ENCODE results near the gene TOR1AIP2.

The TOR1AIP2 gene

DNA sequence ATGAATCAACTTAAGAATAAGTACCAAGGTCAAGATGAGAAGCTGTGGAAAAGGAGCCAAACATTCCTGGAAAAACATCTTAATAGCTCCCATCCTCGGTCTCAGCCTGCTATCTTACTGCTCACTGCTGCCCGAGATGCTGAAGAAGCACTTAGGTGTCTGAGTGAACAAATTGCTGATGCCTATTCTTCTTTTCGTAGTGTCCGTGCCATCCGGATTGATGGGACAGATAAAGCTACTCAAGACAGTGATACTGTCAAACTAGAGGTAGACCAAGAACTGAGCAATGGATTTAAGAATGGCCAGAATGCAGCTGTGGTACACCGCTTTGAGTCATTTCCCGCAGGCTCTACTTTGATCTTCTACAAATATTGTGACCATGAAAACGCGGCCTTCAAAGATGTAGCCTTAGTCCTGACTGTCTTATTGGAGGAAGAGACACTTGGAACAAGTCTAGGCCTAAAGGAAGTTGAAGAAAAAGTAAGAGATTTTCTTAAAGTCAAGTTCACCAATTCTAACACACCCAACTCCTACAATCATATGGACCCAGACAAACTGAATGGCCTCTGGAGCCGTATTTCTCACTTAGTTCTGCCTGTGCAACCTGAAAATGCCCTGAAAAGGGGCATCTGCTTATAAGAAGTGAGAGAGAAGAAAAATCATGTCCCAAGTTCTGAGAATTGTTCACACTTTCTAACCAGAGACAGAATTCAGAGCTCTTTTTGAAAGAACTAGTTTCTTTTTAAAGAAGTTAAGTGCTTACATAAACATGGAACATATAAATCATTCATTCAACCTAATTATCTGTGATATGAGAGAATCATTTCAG is 40.2 kb upstream of the TOR1AIP2 start:
- Histone ChIP-seq H3K27ac (ENCODE audit: poor library complexity, severe bottlenecking) (no peak overlapping the region), H3K9me3 (ENCODE audit: severe bottlenecking) (no peaks in the 10 kb centered on the region), H3K4me1 (ENCODE audit: insufficient read depth, poor library complexity, severe bottlenecking) (no peaks in the 10 kb centered on the region), H3K36me3 (ENCODE audit: low read depth) (peaks cover 63% of the 10 kb centered on the region), H3K27me3 (ENCODE audit: insufficient read depth, poor library complexity, severe bottlenecking) (no peaks in the 10 kb centered on the region), H3K4me3 (ENCODE audit: severe bottlenecking) (no peak overlapping the region)
- ATAC-seq (ENCODE audit: low read depth) (no peak), DNase-seq (ENCODE audit: low spot score) (no peak)
- TF ChIP-seq, protein P1, sequence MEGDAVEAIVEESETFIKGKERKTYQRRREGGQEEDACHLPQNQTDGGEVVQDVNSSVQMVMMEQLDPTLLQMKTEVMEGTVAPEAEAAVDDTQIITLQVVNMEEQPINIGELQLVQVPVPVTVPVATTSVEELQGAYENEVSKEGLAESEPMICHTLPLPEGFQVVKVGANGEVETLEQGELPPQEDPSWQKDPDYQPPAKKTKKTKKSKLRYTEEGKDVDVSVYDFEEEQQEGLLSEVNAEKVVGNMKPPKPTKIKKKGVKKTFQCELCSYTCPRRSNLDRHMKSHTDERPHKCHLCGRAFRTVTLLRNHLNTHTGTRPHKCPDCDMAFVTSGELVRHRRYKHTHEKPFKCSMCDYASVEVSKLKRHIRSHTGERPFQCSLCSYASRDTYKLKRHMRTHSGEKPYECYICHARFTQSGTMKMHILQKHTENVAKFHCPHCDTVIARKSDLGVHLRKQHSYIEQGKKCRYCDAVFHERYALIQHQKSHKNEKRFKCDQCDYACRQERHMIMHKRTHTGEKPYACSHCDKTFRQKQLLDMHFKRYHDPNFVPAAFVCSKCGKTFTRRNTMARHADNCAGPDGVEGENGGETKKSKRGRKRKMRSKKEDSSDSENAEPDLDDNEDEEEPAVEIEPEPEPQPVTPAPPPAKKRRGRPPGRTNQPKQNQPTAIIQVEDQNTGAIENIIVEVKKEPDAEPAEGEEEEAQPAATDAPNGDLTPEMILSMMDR (IDR thresholded peaks at IDR 0.05; ENCODE audit: poor library complexity, severe bottlenecking): no peak

DNA sequence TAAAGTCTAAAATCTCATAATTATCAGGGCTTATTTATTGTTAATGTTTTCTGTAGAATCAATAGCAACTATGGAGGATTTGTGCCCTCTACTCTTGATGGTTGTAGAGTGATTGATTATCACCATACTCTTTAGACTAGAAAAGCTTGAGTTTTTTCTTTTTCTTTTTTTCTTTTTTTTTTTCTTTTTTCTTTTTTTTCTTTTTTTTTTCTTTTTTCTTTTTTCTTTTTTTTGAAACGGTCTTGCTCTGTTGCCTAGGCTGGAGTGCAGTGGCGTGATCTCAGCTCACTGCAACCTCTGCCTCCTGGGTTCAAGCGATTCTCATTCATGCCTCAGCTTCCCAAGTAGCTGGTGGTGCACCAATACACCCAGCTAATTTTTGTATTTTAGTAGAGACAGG is 34.2 kb upstream of the TOR1AIP2 start:
- Histone ChIP-seq H3K9me3 (ENCODE audit: severe bottlenecking) (no peaks in the 10 kb centered on the region), H3K4me1 (ENCODE audit: insufficient read depth, poor library complexity, severe bottlenecking) (no peaks in the 10 kb centered on the region), H3K4me3 (ENCODE audit: severe bottlenecking) (no peak overlapping the region), H3K27ac (ENCODE audit: poor library complexity, severe bottlenecking) (no peak overlapping the region), H3K27me3 (ENCODE audit: insufficient read depth, poor library complexity, severe bottlenecking) (no peaks in the 10 kb centered on the region), H3K36me3 (ENCODE audit: low read depth) (peaks cover 79% of the 10 kb centered on the region)
- ATAC-seq (ENCODE audit: low read depth) (no peak), DNase-seq (ENCODE audit: low spot score) (no peak)
- TF ChIP-seq, protein P1 (IDR thresholded peaks at IDR 0.05; ENCODE audit: poor library complexity, severe bottlenecking): no peak

DNA sequence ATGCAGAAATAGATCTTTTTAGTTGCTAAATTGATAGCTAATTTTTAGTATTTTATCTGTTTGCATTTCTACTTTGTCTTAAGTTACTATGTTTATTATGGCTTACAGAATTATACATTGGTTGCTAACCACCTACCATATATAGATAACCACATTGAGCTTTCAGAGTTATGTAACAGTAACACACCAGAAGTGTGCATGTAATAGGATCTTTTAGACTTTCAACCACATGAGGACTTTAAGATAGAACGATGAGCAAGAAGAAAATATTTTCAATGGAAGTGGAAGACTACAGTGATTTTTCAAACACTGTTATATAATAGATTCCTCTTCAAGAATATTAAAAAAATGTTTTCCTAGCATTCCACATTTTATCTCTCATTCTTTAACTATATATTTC is 33.3 kb upstream of the TOR1AIP2 start:
- H3K4me1 ChIP-seq (ENCODE audit: insufficient read depth, poor library complexity, severe bottlenecking): no peaks in the 10 kb centered on the region
- ATAC-seq (ENCODE audit: low read depth) (no peak), DNase-seq (ENCODE audit: low spot score) (no peak)
- H3K27me3 ChIP-seq (ENCODE audit: insufficient read depth, poor library complexity, severe bottlenecking): no peaks in the 10 kb centered on the region
- no peak overlapping the region for H3K27ac ChIP-seq (ENCODE audit: poor library complexity, severe bottlenecking)
- H3K36me3 ChIP-seq (ENCODE audit: low read depth): peaks cover 78% of the 10 kb centered on the region
- H3K4me3 ChIP-seq (ENCODE audit: severe bottlenecking): no peak overlapping the region
- TF ChIP-seq, protein P1 (IDR thresholded peaks at IDR 0.05; ENCODE audit: poor library complexity, severe bottlenecking): no peak
- no peaks in the 10 kb centered on the region for H3K9me3 ChIP-seq (ENCODE audit: severe bottlenecking)

DNA sequence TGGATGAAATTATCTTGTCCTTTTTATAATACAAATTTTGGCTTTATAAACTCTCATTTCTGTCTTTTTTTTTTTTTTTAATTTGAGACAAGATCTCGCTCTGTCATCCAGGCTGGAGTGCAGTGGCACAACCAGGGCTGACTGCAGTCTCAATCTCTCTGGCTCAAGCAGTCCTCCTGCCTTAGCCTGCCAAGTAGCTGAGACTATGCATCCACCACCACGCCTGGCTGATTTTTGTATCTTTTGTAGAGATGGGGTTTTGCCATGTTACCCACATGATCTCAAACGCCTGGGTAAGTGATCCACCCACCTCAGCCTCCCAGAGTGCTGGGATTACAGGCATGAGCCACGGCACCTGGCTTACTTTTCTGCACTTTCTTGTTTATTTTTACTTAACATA is 12.0 kb upstream of the TOR1AIP2 start:
- Histone ChIP-seq H3K4me1 (ENCODE audit: insufficient read depth, poor library complexity, severe bottlenecking) (no peaks in the 10 kb centered on the region), H3K4me3 (ENCODE audit: severe bottlenecking) (no peak overlapping the region), H3K36me3 (ENCODE audit: low read depth) (peaks cover 77% of the 10 kb centered on the region), H3K9me3 (ENCODE audit: severe bottlenecking) (no peaks in the 10 kb centered on the region), H3K27me3 (ENCODE audit: insufficient read depth, poor library complexity, severe bottlenecking) (no peaks in the 10 kb centered on the region), H3K27ac (ENCODE audit: poor library complexity, severe bottlenecking) (no peak overlapping the region)
- ATAC-seq (ENCODE audit: low read depth) (no peak), DNase-seq (ENCODE audit: low spot score) (no peak)
- TF ChIP-seq, protein P1 (IDR thresholded peaks at IDR 0.05; ENCODE audit: poor library complexity, severe bottlenecking): no peak

DNA sequence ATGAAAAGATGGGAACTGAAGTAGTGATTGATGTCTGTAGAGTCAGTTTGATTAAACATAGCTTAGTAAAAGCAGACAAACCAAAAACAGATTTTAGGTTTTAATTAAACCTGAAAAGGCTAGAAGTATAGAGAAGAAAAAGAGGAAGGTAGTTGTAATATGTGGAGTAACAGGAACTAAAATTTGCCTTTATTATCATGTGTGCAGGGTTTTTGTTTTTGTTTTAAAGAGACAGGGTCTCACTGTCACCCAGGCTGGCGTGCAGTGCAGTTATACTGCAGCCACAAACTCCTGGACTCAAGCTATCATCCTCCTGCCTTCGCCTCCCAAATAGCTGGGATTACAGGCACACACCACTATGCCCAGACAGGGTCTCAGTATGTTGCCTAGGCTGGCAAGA is 10.5 kb upstream of the TOR1AIP2 start:
- Histone ChIP-seq H3K9me3 (ENCODE audit: severe bottlenecking) (no peaks in the 10 kb centered on the region), H3K4me1 (ENCODE audit: insufficient read depth, poor library complexity, severe bottlenecking) (peaks cover 4% of the 10 kb centered on the region), H3K27ac (ENCODE audit: poor library complexity, severe bottlenecking) (no peak overlapping the region), H3K4me3 (ENCODE audit: severe bottlenecking) (no peak overlapping the region), H3K36me3 (ENCODE audit: low read depth) (peaks cover 78% of the 10 kb centered on the region), H3K27me3 (ENCODE audit: insufficient read depth, poor library complexity, severe bottlenecking) (no peaks in the 10 kb centered on the region)
- no peak for ATAC-seq (ENCODE audit: low read depth)
- TF ChIP-seq, protein P1 (IDR thresholded peaks at IDR 0.05; ENCODE audit: poor library complexity, severe bottlenecking): no peak
- DNase-seq (ENCODE audit: low spot score): no peak

Measured in RWPE2 (cell line).